HEK293 (cell line): ENCODE results near the gene TPRG1.

ENCODE experiments used
- KLF16 ChIP-seq: fragments of 450-650 bp; formaldehyde crosslinking; IDR thresholded peaks from 2 replicates; pipeline ENCODE4 v1.5.1; 2017; ENCODE audit warnings: missing biosample characterization, missing genetic modification characterization
- ZBTB21 ChIP-seq: fragments of 450-650 bp; formaldehyde crosslinking; IDR thresholded peaks from 2 replicates; pipeline ENCODE4 v1.5.1; 2017; ENCODE audit warnings: missing biosample characterization, missing genetic modification characterization
- TF ChIP-seq, protein P1 (sequence below): fragments of 450-650 bp; formaldehyde crosslinking; IDR thresholded peaks from 2 replicates; pipeline ENCODE4 v1.5.1; 2016; ENCODE audit warnings: missing biosample characterization, missing genetic modification characterization

DNA sequence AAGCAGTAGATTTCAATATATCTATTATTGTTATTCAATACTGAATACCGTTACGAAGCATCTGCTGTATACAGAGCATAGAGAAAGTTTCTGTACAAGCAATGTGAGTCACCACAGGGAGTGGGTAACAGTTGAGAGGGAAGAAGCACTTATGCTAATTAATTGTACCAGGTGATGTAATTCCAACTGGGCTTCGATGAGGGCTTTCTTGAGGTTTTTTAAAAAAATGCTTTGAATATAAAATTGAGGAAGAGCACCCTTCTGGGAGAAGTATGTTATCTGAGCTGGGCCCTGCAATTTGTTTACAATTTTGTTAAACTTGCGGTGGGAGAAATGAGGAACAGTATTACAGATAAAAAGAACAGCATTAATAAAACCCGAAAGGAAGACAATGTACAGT is 197.9 kb downstream of the TPRG1 start:
- TF ChIP-seq KLF16 (tag by site-specific recombination) (no peak), ZBTB21 (tag by site-specific recombination) (no peak)
- TF ChIP-seq, protein P1, sequence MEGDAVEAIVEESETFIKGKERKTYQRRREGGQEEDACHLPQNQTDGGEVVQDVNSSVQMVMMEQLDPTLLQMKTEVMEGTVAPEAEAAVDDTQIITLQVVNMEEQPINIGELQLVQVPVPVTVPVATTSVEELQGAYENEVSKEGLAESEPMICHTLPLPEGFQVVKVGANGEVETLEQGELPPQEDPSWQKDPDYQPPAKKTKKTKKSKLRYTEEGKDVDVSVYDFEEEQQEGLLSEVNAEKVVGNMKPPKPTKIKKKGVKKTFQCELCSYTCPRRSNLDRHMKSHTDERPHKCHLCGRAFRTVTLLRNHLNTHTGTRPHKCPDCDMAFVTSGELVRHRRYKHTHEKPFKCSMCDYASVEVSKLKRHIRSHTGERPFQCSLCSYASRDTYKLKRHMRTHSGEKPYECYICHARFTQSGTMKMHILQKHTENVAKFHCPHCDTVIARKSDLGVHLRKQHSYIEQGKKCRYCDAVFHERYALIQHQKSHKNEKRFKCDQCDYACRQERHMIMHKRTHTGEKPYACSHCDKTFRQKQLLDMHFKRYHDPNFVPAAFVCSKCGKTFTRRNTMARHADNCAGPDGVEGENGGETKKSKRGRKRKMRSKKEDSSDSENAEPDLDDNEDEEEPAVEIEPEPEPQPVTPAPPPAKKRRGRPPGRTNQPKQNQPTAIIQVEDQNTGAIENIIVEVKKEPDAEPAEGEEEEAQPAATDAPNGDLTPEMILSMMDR (tag by site-specific recombination): no peak
